HCT116 (cell line): ENCODE measurements around the gene FNDC7. TPM values are rescaled to one million over a fixed set of nuclear protein-coding genes. Genes with fewer than 3 reads are reported as not detected.

Experiments used
- ATAC-seq: fragments of 200-7000 bp; cut with Tn5 transposase; 2 replicates; pipeline ENCODE4 v1.9.1; 2020; ENCODE audit warnings: mild to moderate bottlenecking, moderate library complexity
- BruUV-seq: library from RNA; stranded (reverse); fragments of 400-500 nt; replicated peaks from 2 replicates; lab custom pipeline; 2021; lab: Mats Ljungman, UMichigan
- CTCF ChIA-PET: fragments of 300-600 bp; sonication (Branson Sonifier 250); formaldehyde crosslinking; loops from one replicate; lab custom pipeline; 2021; ENCODE audit warnings: antibody characterized with exemption; lab: Charles Lee
- POLR2A ChIA-PET: fragments of 300-600, 350-600 bp; sonication (Branson Sonifier 250); formaldehyde crosslinking; loops from one replicate; lab custom pipeline; 2021; ENCODE audit warnings: antibody characterized with exemption; lab: Charles Lee
- RAD21 ChIA-PET, 2 experiments: fragments of 300-600 bp; sonication (Branson Sonifier 250); formaldehyde crosslinking; loops; one replicate each; lab custom pipeline; 2023; ENCODE audit warnings: low total read pairs in 2 of 2; ENCODE audit not compliant: uncharacterized antibody in 2 of 2, unreplicated experiment in 2 of 2, low non-redundant PET in 1 of 2; lab: Charles Lee
- DNase-seq: peaks from one replicate; pipeline ENCODE4 v3.0.0-alpha.2; 2010; ENCODE audit warnings: low read depth, low spot score
- H2AFZ ChIP-seq: fragments of 200-600 bp; shearing (Covaris generic), sonication (generic); 2 replicates; pipeline ENCODE4 v1.6.1; 2017; ENCODE audit warnings: low read depth, mixed run types, mixed read lengths, antibody characterized with exemption, low read length; ENCODE audit not compliant: poor library complexity, severe bottlenecking
- H3K27ac ChIP-seq: 2 replicates; pipeline ENCODE4 v1.5.1; 2012; ENCODE audit warnings: low read depth, low read length
- H3K27me3 ChIP-seq: fragments of 200-600 bp; sonication (generic); 2 replicates; pipeline ENCODE4 v1.6.1; 2016; ENCODE audit warnings: mixed run types, low read length, mixed read lengths; ENCODE audit not compliant: insufficient read depth
- H3K36me3 ChIP-seq, 2 experiments: fragments of 200-500 bp in 1 of 2; fragments of 200-600 bp in 1 of 2; sonication (Bioruptor generic) in 1 of 2; sonication (generic) in 1 of 2; 2 replicates each; pipeline versions ENCODE4 v1.5.1 to v1.6.1; 2014 to 2016; ENCODE audit warnings: low read length in 2 of 2, inconsistent platforms in 1 of 2, mixed read lengths in 1 of 2, mixed run types in 1 of 2; ENCODE audit not compliant: insufficient read depth in 2 of 2, control insufficient read depth in 1 of 2
- H3K4me1 ChIP-seq, 2 experiments: fragments of 200-600 bp in 1 of 2; sonication (generic) in 1 of 2; 2 replicates each; pipeline versions ENCODE4 v1.5.1 to v1.6.1; 2012 to 2017; ENCODE audit warnings: low read length in 2 of 2, inconsistent platforms in 1 of 2, mild to moderate bottlenecking in 1 of 2, mixed read lengths in 1 of 2, mixed run types in 1 of 2, moderate library complexity in 1 of 2; ENCODE audit not compliant: insufficient read depth in 2 of 2, control insufficient read depth in 1 of 2
- H3K4me2 ChIP-seq: fragments of 200-600 bp; sonication (generic); 2 replicates; pipeline ENCODE4 v1.6.1; 2017; ENCODE audit warnings: mixed run types, low read length, mixed read lengths
- H3K4me3 ChIP-seq, 2 experiments: fragments of 200-600 bp in 1 of 2; sonication (generic) in 1 of 2; replicated peaks in 1 of 2; 2 replicates each; pipeline ENCODE4 v1.5.1; 2011 to 2016; ENCODE audit warnings: low read length in 2 of 2, control low read depth in 1 of 2, low read depth in 1 of 2, mild to moderate bottlenecking in 1 of 2, mixed read lengths in 1 of 2, mixed run types in 1 of 2
- H3K79me2 ChIP-seq: fragments of 200-600 bp; sonication (generic); 2 replicates; pipeline ENCODE4 v1.6.1; 2017; ENCODE audit warnings: mild to moderate bottlenecking, mixed run types, low read length, moderate library complexity, mixed read lengths; ENCODE audit not compliant: insufficient read depth
- H3K9ac ChIP-seq: fragments of 200-600 bp; sonication (generic); 2 replicates; pipeline ENCODE4 v1.6.1; 2016; ENCODE audit warnings: low read length, mixed read lengths
- H3K9me2 ChIP-seq: fragments of 200-600 bp; sonication (generic), shearing (Covaris generic); 2 replicates; pipeline ENCODE4 v1.6.1; 2017; ENCODE audit warnings: mixed run types, mild to moderate bottlenecking, moderate library complexity; ENCODE audit not compliant: insufficient read depth
- H3K9me3 ChIP-seq, 2 experiments: fragments of 200-500 bp in 1 of 2; fragments of 200-600 bp in 1 of 2; sonication (Bioruptor generic) in 1 of 2; sonication (generic) in 1 of 2; 2 replicates each; pipeline ENCODE4 v1.6.1; 2014 to 2017; ENCODE audit warnings: low read length in 2 of 2, mixed read lengths in 2 of 2, inconsistent platforms in 1 of 2, low read depth in 1 of 2, mild to moderate bottlenecking in 1 of 2, mixed run types in 1 of 2, moderate library complexity in 1 of 2; ENCODE audit not compliant: control insufficient read depth in 1 of 2, insufficient read depth in 1 of 2
- H4K20me1 ChIP-seq: fragments of 200-600 bp; sonication (generic), shearing (Covaris generic); 2 replicates; pipeline ENCODE4 v1.6.1; 2017; ENCODE audit warnings: mixed run types, mild to moderate bottlenecking, moderate library complexity; ENCODE audit not compliant: insufficient read depth
- CBX3 ChIP-seq: IDR thresholded peaks from 2 replicates; pipeline ENCODE4 v1.6.1; 2012; ENCODE audit warnings: low read depth
- CEBPB ChIP-seq: IDR thresholded peaks from 2 replicates; pipeline ENCODE4 v1.6.1; 2012; ENCODE audit warnings: low read depth
- EZH2 ChIP-seq: fragments of 200-600 bp; sonication (generic); IDR thresholded peaks from 2 replicates; pipeline ENCODE4 v1.6.1; 2017; ENCODE audit warnings: antibody characterized with exemption, mixed run types
- EZH2phosphoT487 ChIP-seq: fragments of 200-600 bp; IDR thresholded peaks from 2 replicates; pipeline ENCODE4 v1.6.1; 2018; ENCODE audit warnings: antibody characterized with exemption, borderline replicate concordance
- FOSL1 ChIP-seq: IDR thresholded peaks from 2 replicates; pipeline ENCODE4 v1.6.1; 2012; ENCODE audit warnings: low read depth
- JUND ChIP-seq: IDR thresholded peaks from 2 replicates; pipeline ENCODE4 v1.6.1; 2012
- POLR2A ChIP-seq: IDR thresholded peaks from 2 replicates; pipeline ENCODE4 v1.7.0; 2011; ENCODE audit warnings: borderline replicate concordance; ENCODE audit not compliant: insufficient read depth, insufficient read length; ENCODE audit errors: extremely low read depth
- SIN3A ChIP-seq: IDR thresholded peaks from 2 replicates; pipeline ENCODE4 v1.6.1; 2012; ENCODE audit warnings: low read depth
- SRF ChIP-seq: IDR thresholded peaks from 2 replicates; pipeline ENCODE4 v1.6.1; 2012; ENCODE audit warnings: low read depth
- TCF7L2 ChIP-seq: IDR thresholded peaks from 2 replicates; pipeline ENCODE4 v1.7.0; 2011; ENCODE audit warnings: borderline replicate concordance, inconsistent platforms; ENCODE audit not compliant: insufficient read depth, insufficient read length; ENCODE audit errors: extremely low read depth
- YY1 ChIP-seq: IDR thresholded peaks from 2 replicates; pipeline ENCODE4 v1.6.1; 2011; ENCODE audit warnings: low read length, low read depth, moderate library complexity, mild to moderate bottlenecking; ENCODE audit not compliant: insufficient replicate concordance; ENCODE audit errors: extremely low read depth
- ZFX ChIP-seq: fragments of 450-650 bp; IDR thresholded peaks from 2 replicates; pipeline ENCODE4 v1.6.1; 2017
- ZNF274 ChIP-seq: fragments of 200-500 bp; sonication (Bioruptor generic); IDR thresholded peaks from 2 replicates; pipeline ENCODE4 v1.6.1; 2014; ENCODE audit warnings: mild to moderate bottlenecking, low read depth, low read length, inconsistent platforms
- intact Hi-C: fragments of 100-400 bp; cut with micrococcal nuclease; formaldehyde crosslinking; loops from 2 replicates; pipeline ENCODE4 v1.10.0; 2022
- total RNA-seq: library from RNA; stranded (reverse); gene quantifications from one replicate; pipeline ENCODE4 v1.2.1, GENCODE V29; 2021; ENCODE audit not compliant: unreplicated experiment
- TF ChIP-seq, protein P1 (sequence below): IDR thresholded peaks from 2 replicates; pipeline ENCODE4 v1.6.1; 2012; ENCODE audit warnings: low read depth
- TF ChIP-seq, protein P2 (sequence below): IDR thresholded peaks from 2 replicates; pipeline ENCODE4 v1.6.1; 2012
- TF ChIP-seq, protein P3 (sequence below), 3 experiments: fragments of 200-600 bp in 1 of 3; sonication (generic) in 1 of 3; IDR thresholded peaks in 2 of 3; conservative IDR thresholded peaks in 1 of 3; 2 replicates each; pipeline ENCODE4 v1.5.1; 2012 to 2017; ENCODE audit warnings: low read depth in 2 of 3, low read length in 2 of 3, antibody characterized with exemption in 1 of 3, borderline replicate concordance in 1 of 3, control low read depth in 1 of 3, mild to moderate bottlenecking in 1 of 3, mixed read lengths in 1 of 3, mixed run types in 1 of 3, moderate library complexity in 1 of 3; ENCODE audit not compliant: insufficient read depth in 1 of 3
- TF ChIP-seq, protein P4 (sequence below): IDR thresholded peaks from 2 replicates; pipeline ENCODE4 v1.6.1; 2011; ENCODE audit warnings: mild to moderate bottlenecking, low read length, moderate library complexity; ENCODE audit not compliant: insufficient replicate concordance; ENCODE audit errors: extremely low read depth
- TF ChIP-seq, protein P5 (sequence below): IDR thresholded peaks from 2 replicates; pipeline ENCODE4 v1.6.1; 2012

Gene FNDC7
- total RNA-seq, 1 experiment from 2014 or later, result 0.10 TPM

DNA sequence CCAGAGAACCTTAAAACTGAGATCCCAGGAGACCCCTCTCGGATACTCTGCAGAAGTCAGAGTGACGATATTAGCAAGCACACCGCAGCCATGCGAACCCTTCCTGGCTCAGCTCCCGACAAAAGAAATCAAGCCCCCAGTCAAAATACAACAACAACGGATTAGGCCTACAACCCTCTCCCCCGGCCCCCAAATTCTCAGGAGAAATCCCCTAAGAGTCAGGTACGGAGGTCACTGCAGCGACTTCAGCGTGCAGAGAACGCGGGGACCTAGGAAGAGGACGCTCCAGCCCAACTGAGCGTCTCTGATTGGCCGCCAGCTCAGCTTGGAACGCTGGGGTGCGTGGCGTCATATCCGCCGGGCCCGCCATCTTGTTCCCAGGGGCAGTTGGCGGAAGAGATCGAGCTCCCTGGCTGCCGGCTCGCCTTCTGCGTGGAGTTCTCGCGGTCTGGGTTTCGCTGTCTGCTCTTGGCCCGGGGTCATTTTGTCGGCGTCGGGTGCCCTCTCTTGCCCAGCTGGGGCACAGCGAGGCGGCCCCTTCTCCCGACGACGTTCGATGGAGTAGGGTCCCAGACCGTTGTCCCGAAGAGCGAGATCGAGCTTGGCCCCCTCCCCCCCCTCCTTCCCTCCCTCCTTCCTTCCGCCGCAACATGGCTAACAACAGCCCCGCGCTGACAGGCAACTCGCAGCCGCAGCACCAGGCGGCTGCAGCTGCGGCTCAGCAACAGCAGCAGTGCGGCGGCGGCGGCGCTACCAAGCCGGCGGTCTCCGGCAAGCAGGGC is 20.6 kb upstream of the FNDC7 start, which contains the start of gene PRPF38B:
Gene PRPF38B, plus strand, starts transcription at position 369 of the 782 bp plus-strand sequence. Its CDS starts 282 bp downstream, at position 651.
- intact Hi-C loops, result loop anchor here (5.0 kb wide), 1 partner anchor 55 kb away; the partner anchor contains the start of gene STXBP3
- RAD21 ChIA-PET, result no interaction called here
- ATAC-seq (peak; percentile 91), DNase-seq (peak; percentile 82)
- Histone ChIP-seq H4K20me1 (peaks cover 29% of the 10 kb centered on the region; the same call in 1 of the 2 replicates), H3K9me3 (no peaks in the 10 kb centered on the region), H2AFZ (peak within 1 kb of the TSS; percentile 58), H3K36me3 (peaks cover 17 to 24% of the 10 kb centered on the region in 2 experiments), H3K4me3 (peak within 1 kb of the TSS; percentile 82 to 83), H3K27me3 (no peaks in the 10 kb centered on the region), H3K4me2 (peak within 1 kb of the TSS; percentile 85), H3K9me2 (no peaks in the 10 kb centered on the region), H3K4me1 (peaks cover 11 to 23% of the 10 kb centered on the region in 2 experiments; a peak in 3 of 4 replicates), H3K79me2 (peaks cover 66% of the 10 kb centered on the region), H3K27ac (peak within 1 kb of the TSS; percentile 92), H3K9ac (peak within 1 kb of the TSS; percentile 91)
- CTCF ChIA-PET, result interaction anchor here (0.7 to 1.6 kb wide), 6 partner anchors 12 to 420 kb away, joined by 3 to 6 read pairs (median 4); a partner anchor contains a TSS
- POLR2A ChIA-PET, result interaction anchor here (0.6 to 2.3 kb wide), 6 partner anchors 10 to 505 kb away, joined by 3 to 17 read pairs (median 4); no protein-coding TSS in a partner anchor
- BruUV-seq, result no TSS peak
- TF ChIP-seq ZFX, result no peak
- TF ChIP-seq, protein P1, sequence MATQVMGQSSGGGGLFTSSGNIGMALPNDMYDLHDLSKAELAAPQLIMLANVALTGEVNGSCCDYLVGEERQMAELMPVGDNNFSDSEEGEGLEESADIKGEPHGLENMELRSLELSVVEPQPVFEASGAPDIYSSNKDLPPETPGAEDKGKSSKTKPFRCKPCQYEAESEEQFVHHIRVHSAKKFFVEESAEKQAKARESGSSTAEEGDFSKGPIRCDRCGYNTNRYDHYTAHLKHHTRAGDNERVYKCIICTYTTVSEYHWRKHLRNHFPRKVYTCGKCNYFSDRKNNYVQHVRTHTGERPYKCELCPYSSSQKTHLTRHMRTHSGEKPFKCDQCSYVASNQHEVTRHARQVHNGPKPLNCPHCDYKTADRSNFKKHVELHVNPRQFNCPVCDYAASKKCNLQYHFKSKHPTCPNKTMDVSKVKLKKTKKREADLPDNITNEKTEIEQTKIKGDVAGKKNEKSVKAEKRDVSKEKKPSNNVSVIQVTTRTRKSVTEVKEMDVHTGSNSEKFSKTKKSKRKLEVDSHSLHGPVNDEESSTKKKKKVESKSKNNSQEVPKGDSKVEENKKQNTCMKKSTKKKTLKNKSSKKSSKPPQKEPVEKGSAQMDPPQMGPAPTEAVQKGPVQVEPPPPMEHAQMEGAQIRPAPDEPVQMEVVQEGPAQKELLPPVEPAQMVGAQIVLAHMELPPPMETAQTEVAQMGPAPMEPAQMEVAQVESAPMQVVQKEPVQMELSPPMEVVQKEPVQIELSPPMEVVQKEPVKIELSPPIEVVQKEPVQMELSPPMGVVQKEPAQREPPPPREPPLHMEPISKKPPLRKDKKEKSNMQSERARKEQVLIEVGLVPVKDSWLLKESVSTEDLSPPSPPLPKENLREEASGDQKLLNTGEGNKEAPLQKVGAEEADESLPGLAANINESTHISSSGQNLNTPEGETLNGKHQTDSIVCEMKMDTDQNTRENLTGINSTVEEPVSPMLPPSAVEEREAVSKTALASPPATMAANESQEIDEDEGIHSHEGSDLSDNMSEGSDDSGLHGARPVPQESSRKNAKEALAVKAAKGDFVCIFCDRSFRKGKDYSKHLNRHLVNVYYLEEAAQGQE, result no peak
- peak; percentile 95 for TF ChIP-seq YY1
- no peak for TF ChIP-seq ZNF274
- peak; percentile 94 for TF ChIP-seq SIN3A
- TF ChIP-seq, protein P2, sequence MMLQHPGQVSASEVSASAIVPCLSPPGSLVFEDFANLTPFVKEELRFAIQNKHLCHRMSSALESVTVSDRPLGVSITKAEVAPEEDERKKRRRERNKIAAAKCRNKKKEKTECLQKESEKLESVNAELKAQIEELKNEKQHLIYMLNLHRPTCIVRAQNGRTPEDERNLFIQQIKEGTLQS, result no peak
- TF ChIP-seq TCF7L2, result no peak
- TF ChIP-seq, protein P3, sequence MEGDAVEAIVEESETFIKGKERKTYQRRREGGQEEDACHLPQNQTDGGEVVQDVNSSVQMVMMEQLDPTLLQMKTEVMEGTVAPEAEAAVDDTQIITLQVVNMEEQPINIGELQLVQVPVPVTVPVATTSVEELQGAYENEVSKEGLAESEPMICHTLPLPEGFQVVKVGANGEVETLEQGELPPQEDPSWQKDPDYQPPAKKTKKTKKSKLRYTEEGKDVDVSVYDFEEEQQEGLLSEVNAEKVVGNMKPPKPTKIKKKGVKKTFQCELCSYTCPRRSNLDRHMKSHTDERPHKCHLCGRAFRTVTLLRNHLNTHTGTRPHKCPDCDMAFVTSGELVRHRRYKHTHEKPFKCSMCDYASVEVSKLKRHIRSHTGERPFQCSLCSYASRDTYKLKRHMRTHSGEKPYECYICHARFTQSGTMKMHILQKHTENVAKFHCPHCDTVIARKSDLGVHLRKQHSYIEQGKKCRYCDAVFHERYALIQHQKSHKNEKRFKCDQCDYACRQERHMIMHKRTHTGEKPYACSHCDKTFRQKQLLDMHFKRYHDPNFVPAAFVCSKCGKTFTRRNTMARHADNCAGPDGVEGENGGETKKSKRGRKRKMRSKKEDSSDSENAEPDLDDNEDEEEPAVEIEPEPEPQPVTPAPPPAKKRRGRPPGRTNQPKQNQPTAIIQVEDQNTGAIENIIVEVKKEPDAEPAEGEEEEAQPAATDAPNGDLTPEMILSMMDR (IDR thresholded peaks at IDR 0.05 in 2 of 3, conservative IDR thresholded peaks at IDR 0.05 in 1 of 3; ENCODE audit: borderline replicate concordance in 1 of 3, insufficient read depth in 1 of 3, low read depth in 2 of 3, low read length in 2 of 3), result no peak
- TF ChIP-seq CEBPB, result no peak
- TF ChIP-seq EZH2, result no peak
- TF ChIP-seq CBX3, result peak; percentile 58; the same call in 1 of the 2 replicates
- TF ChIP-seq, protein P4, sequence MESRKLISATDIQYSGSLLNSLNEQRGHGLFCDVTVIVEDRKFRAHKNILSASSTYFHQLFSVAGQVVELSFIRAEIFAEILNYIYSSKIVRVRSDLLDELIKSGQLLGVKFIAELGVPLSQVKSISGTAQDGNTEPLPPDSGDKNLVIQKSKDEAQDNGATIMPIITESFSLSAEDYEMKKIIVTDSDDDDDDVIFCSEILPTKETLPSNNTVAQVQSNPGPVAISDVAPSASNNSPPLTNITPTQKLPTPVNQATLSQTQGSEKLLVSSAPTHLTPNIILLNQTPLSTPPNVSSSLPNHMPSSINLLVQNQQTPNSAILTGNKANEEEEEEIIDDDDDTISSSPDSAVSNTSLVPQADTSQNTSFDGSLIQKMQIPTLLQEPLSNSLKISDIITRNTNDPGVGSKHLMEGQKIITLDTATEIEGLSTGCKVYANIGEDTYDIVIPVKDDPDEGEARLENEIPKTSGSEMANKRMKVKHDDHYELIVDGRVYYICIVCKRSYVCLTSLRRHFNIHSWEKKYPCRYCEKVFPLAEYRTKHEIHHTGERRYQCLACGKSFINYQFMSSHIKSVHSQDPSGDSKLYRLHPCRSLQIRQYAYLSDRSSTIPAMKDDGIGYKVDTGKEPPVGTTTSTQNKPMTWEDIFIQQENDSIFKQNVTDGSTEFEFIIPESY, result no peak
- TF ChIP-seq SRF, result no peak
- no peak for TF ChIP-seq JUND
- no peak for TF ChIP-seq EZH2phosphoT487
- TF ChIP-seq, protein P5, sequence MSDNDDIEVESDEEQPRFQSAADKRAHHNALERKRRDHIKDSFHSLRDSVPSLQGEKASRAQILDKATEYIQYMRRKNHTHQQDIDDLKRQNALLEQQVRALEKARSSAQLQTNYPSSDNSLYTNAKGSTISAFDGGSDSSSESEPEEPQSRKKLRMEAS, result peak; percentile 88
- TF ChIP-seq POLR2A, result peak; percentile 84
- no peak for TF ChIP-seq FOSL1
